NCI-H2107 (cell line): Measurements from ENCODE around the gene SLC11A2.
"Not testable (repeated sequence)": the region's sequence is repeated elsewhere in the genome, so short reads cannot be mapped to it uniquely, and the experiment has no call there.

ENCODE experiments used
- DNase-seq: peaks from one replicate; lab custom pipeline; 2025; lab: John Stamatoyannopoulos, UW

The SLC11A2 gene

GRCh38 chr12:50947933-50948626 is 78.1 kb downstream of the SLC11A2 start:
- no peak for DNase-seq

GRCh38 chr12:50937653-50938052 is 88.5 kb downstream of the SLC11A2 start:
- DNase-seq: no peak

GRCh38 chr12:50936821-50937530 is 89.2 kb downstream of the SLC11A2 start:
- no peak for DNase-seq

GRCh38 chr12:50934981-50935807 is 91.0 kb downstream of the SLC11A2 start:
- DNase-seq: no peak

- DNase-seq: no peak
Observed at GRCh38 chr12:50934371-50934851, 91.8 kb downstream of the SLC11A2 start.

GRCh38 chr12:50933459-50934124 is 92.6 kb downstream of the SLC11A2 start:
- no peak for DNase-seq

GRCh38 chr12:50932787-50933280 is 93.3 kb downstream of the SLC11A2 start:
- DNase-seq: no peak

GRCh38 chr12:50930477-50930876 is 95.7 kb downstream of the SLC11A2 start:
- not testable (repeated sequence) for DNase-seq

GRCh38 chr12:50929831-50930230 is 96.4 kb downstream of the SLC11A2 start:
- DNase-seq: no peak
